CD4-positive, alpha-beta T cell treated with Interleukin-10 for 1 hour (primary cell): ENCODE data around the gene SYTL4.

Source experiments
- DNase-seq: peaks from one replicate; pipeline ENCODE4 v3.0.0-alpha.2; 2020

SYTL4 gene

GRCh38 chrX:100687546-100687945 lies 44.4 kb downstream of the SYTL4 start:
- no peak for DNase-seq

- no peak for DNase-seq
Observed at GRCh38 chrX:100687128-100687527, 44.8 kb downstream of the SYTL4 start.

DNA sequence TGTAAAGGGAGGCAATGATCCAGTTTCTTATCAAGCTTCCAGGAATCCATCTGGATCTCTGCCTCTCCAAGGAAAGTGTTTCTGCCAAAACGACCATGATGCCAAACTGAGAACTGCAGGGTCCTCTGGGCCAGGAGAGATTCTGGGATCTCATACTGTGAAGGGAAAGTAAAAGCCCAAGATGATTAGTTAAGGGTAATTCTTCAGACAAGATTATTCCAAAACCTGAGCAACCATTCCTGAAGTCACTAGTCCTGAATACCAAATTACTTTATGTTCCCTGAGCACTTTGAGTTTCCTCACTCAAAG lies 46.0 kb downstream of the SYTL4 start:
- DNase-seq = no peak

- DNase-seq = peak; percentile 66
Observed at GRCh38 chrX:100685284-100685996, 46.5 kb downstream of the SYTL4 start.

DNA sequence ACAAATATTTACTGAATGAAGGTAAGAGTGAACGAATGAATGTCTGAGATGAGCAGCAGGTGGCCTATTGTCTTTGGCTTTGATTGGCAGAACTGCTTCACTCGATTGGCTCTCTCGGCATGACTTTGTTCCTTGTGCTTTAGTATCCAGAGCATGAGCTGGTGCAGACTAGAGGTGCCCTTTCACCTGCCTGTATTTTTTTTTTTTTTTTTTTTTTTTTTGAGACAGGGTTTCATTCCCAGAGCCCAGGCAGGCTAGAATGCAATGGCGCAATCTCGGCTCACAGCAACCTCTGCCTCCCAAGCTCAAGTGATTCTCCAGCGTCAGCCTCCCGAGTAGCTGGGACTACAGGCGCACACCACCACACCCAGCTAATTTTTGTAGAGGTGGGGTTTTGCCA lies 49.0 kb downstream of the SYTL4 start:
- no peak for DNase-seq

GRCh38 chrX:100681599-100681998 lies 50.3 kb downstream of the SYTL4 start:
- no peak for DNase-seq

GRCh38 chrX:100680756-100681155 lies 51.2 kb downstream of the SYTL4 start:
- DNase-seq = no peak

- DNase-seq = no peak
Observed at GRCh38 chrX:100677611-100678181, 54.2 kb downstream of the SYTL4 start.

DNA sequence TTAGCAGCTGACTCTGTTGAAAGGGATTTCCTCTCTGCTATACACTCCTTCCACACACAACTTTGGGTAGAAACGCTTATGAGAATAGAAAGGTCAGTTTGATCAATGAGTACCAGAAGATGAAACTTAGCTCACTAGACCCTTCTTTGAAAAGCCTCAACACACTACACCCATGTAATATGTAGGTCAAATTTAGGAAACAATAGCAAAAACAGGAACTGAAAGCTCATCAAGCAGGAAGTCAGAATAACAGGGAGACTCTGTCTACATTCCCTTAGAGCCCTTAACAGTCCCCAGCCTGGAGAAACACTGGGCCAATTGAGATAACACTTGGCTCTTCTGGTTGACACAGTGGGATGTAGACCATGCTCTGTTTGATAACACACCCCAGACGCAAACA lies 57.2 kb downstream of the SYTL4 start:
- DNase-seq = no peak

- DNase-seq = no peak
Observed at GRCh38 chrX:100673397-100673953, 58.4 kb downstream of the SYTL4 start.

GRCh38 chrX:100672966-100673365 lies 59.0 kb downstream of the SYTL4 start:
- no peak for DNase-seq

DNA sequence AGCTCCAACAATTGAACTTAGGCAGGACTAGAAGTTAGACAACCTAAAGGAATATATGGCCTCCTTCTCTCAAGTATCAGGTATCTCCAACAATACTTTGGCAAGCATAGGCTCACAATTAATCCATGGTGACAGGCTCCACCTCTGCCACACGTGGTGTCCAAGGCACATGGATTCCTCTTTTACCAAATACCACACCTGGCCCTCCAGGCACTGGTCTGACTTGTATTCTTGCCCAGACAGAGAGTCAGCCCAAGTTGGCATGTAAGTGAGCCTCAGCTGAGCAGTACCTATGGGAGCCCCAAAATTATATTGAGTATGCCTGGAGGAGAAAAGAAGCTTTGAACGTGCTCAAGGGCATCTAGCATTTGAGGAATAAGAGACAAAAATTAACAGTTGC lies 68.3 kb downstream of the SYTL4 start:
- no peak for DNase-seq

GRCh38 chrX:100662796-100663195 lies 69.1 kb downstream of the SYTL4 start:
- DNase-seq = no peak

DNA sequence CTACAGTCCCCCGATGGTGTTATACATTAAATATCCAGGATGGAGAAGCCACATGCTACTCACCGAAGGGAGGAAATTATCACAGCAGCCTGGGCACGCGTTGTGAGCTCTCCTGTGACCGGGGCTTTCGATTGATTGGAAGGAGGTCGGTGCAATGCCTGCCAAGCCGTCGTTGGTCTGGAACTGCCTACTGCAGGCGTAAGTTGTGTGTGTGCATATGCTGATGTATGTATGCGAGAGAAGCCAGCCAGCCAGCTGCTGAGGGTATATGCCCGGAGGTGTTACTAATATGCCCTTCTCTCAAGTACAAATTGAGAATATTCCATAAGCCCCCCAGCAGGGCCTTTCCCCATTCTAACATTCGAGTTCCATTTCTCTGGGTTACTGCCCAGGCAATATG lies 69.8 kb downstream of the SYTL4 start:
- DNase-seq = no peak

DNA sequence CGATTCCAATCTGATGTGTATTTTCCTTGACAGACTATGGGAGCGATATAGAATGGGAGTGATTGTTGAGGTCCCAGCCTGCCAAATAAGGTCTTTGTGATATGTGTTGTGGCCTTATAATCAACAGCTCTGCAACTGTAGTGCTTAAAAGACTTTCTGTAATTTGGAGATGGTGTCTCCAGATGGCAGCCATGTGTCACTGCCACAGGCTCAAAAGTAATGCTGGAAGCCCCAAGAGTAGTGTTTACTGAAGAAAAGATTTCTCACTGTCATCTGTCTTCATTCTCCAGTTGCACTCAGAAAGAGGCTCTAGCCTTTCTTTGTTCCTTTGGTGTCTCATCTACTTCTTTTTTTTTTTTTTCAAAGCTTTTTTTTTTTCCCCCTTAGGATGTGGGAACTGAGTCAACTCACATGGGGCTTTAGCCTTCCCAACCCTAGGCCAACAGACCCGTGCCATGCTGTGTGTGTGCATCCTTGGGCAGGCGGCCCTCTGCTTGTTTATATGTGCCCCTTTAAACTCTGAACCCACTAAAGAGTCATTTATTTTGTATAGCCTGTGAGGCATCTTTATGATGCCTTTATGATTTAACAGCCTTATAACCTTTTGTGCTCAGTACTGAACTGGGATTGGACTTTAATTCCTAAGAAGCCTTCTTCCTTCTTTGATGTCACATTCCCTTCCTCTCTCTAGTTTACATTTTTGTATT lies 72.3 kb downstream of the SYTL4 start:
- no peak for DNase-seq

DNA sequence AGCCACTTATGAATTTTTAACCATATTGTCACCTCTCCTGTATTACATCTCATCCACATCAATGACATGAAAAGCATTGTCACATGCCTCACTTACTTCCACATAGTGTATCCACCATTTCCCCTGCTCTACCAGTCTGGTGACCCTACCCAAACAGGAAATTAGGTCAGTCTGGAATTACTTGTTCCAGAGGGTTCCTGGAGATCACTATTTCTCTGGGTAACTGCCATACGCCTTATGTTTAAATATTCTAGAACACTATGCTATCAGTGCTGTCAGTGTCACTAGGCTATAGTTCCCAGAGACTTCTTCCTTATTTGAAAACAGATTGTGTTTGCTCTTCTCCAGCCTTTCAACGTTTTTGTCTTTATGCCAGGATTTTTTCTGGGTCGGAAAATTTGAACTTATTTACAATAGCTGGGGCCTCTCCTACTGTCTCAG lies 73.0 kb downstream of the SYTL4 start:
- DNase-seq = no peak

GRCh38 chrX:100654261-100654660 lies 77.7 kb downstream of the SYTL4 start:
- DNase-seq = no peak

GRCh38 chrX:100652266-100652665 lies 79.7 kb downstream of the SYTL4 start:
- no peak for DNase-seq

DNA sequence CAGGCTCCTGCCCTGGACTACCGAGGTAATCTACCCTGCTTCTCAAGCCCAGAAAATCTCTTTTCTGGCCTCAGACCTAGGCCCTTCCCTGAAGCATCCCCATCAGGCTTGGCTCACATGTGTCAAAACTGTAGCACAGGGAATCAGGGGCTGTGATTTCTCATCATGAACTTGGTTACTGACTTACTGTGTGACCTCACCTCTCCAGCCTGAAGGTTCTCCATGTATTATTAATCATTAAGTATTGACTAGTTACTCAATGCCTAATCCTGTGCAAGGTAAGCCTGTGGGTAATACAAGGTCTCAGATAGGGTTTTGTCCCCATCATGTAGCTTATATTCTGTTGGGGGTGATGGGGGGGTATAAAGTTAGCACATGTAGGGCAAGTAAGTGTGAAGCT lies 81.1 kb downstream of the SYTL4 start:
- DNase-seq = no peak

DNA sequence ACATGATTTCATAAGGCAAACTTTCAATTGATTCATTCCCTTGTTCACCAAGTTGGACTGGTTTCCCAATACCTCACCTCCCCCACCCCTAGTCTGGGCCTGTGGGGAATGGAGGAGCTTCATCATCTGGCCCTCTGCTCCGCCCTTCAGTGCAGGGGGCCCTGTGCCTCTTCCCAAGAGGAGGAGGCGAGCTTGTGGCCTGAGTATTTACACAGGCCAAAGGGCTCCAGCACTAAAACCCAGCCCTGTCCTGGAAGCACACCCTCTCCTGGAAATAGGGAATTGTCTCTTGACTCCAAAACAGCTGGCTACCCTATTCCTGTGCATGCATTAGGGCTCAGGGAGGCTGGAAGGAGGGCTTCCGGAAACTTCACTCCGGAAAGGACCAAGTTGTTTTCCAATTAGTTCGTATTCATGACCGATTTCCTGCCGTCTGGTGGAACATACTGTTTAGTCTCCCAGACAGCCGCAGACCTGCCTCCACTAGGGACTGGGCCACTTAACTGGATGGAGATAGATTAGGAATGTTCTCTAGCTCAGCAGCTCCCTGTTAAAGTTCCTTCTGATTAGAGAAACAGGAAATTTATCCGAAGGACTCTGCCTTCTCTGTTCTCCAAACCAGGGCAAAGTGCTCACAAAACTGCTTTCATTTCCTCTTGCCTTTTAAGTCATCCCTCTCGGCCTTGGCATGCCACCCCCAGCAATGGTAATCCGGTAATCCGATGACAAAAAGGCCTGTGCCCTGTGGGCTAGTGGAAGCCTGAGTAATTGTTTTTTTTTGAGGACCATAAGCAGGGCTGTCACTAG lies 82.2 kb downstream of the SYTL4 start:
- no peak for DNase-seq

DNA sequence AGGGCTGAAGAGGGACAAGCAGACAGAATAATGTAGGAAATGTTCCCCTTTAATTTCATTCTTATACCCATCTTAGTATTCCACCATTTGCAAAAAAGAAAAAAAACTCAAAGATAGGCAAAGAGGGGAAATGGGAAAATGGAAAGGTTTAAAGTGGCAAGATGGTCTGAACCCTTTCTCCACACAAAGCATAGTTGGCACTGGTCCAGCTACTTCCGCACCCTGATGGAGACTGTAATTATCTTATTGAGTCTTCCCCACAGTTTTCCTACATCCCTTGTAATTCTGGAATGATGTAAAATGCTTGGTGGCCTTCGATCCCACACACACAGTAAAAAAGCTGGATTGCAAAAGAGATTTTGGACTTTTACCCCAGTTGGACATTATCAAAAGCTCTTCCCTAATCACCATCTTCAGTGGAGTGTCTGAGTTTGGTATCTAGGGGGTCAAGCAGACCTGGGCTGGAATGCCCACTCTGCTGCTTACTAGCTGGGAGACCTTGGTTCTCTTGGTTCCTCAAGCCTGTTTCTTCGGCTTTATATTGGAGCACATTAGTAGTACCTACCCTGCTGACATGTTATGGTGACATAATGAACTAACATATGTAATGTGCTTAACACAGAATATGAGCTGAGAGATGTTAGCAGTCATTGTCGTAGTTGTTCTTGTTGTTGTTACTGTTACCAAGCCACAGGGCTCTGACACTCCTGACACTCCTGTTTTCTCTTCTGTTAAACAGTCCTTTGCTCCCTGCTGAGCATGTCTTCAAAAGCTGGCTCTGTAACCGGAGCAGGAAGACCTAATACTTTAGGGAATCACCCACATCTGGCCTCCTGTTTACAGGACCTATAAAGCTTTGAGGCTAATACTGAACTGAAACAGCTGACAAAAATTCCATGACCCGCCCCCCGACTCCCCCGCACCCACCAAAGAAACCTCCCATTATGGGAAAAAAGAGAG lies 83.2 kb downstream of the SYTL4 start:
- no peak for DNase-seq

- no peak for DNase-seq
Observed at GRCh38 chrX:100647739-100648138, 84.2 kb downstream of the SYTL4 start.
